Activated CD4-positive, alpha-beta T cell treated with anti-CD3 and anti-CD28 coated beads for 36 hours (primary cell): ENCODE data around the gene APCDD1. TPM values are rescaled to one million over a fixed set of nuclear protein-coding genes. Genes with fewer than 3 reads are reported as not detected.

Experiments used
- ATAC-seq: fragments of 200-7000 bp; cut with Tn5 transposase; one replicate; pipeline ENCODE4 v1.10.0; 2021; ENCODE audit warnings: mild to moderate bottlenecking, moderate library complexity
- CTCF ChIA-PET: fragments of 350-600 bp; sonication (Branson Sonifier 250); formaldehyde crosslinking; loops from one replicate; lab custom pipeline; 2021; ENCODE audit warnings: antibody characterized with exemption; lab: Charles Lee
- POLR2A ChIA-PET: fragments of 350-600 bp; sonication (Branson Sonifier 250); formaldehyde crosslinking; loops from one replicate; lab custom pipeline; 2021; ENCODE audit warnings: antibody characterized with exemption, inconsistent platforms; lab: Charles Lee
- DNase-seq: peaks from one replicate; pipeline ENCODE4 v3.0.0-alpha.2; 2020
- H3K27ac Mint-ChIP-seq: one replicate; pipeline ENCODE4 v1.8.0; 2021; ENCODE audit warnings: mixed read lengths
- H3K27me3 Mint-ChIP-seq: one replicate; pipeline ENCODE4 v1.8.0; 2021; ENCODE audit warnings: mixed read lengths
- H3K36me3 Mint-ChIP-seq: one replicate; pipeline ENCODE4 v1.8.0; 2021; ENCODE audit warnings: low read depth, mixed read lengths
- H3K4me1 Mint-ChIP-seq: one replicate; pipeline ENCODE4 v1.8.0; 2021; ENCODE audit warnings: mixed read lengths
- H3K4me3 Mint-ChIP-seq: one replicate; pipeline ENCODE4 v1.8.0; 2021; ENCODE audit warnings: mild to moderate bottlenecking, moderate library complexity, mixed read lengths
- H3K9me3 Mint-ChIP-seq: one replicate; pipeline ENCODE4 v1.8.0; 2021; ENCODE audit warnings: low read depth, mixed read lengths
- intact Hi-C, 2 experiments: fragments of 100-400 bp; cut with DNase I in 1 of 2; cut with micrococcal nuclease in 1 of 2; formaldehyde crosslinking; loops; one replicate each; pipeline versions ENCODE4 v1.14.2 to v1.15.1; 2022 to 2024; cut with DNase I, micrococcal nuclease
- total RNA-seq, 2 experiments: library from RNA; stranded (reverse); gene quantifications; one replicate each; pipeline ENCODE4 v1.2.3, GENCODE V29; 2021

APCDD1 gene
- total RNA-seq, 2 experiments from 2014 or later = not detected

GRCh38 chr18:10417191-10417590 lies 37.2 kb upstream of the APCDD1 start:
- H3K27ac Mint-ChIP-seq = no peak overlapping the region
- no peak for DNase-seq
- H3K4me1 Mint-ChIP-seq = no peaks in the 10 kb centered on the region
- POLR2A ChIA-PET = no interaction called here
- no peak for ATAC-seq
- CTCF ChIA-PET = interaction anchor here (0.6 kb wide), 1 partner anchor 21 kb away, joined by 4 read pairs; no protein-coding TSS in a partner anchor
- no peaks in the 10 kb centered on the region for H3K36me3 Mint-ChIP-seq
- H3K9me3 Mint-ChIP-seq = no peaks in the 10 kb centered on the region
- no peak overlapping the region for H3K4me3 Mint-ChIP-seq
- intact Hi-C loops = no loop called here
- peaks cover 5% of the 10 kb centered on the region for H3K27me3 Mint-ChIP-seq

GRCh38 chr18:10417664-10418063 lies 36.8 kb upstream of the APCDD1 start:
- Mint-ChIP-seq H3K9me3 (no peaks in the 10 kb centered on the region), H3K27ac (no peak overlapping the region), H3K27me3 (peaks cover 5% of the 10 kb centered on the region), H3K4me1 (no peaks in the 10 kb centered on the region), H3K36me3 (no peaks in the 10 kb centered on the region), H3K4me3 (no peak overlapping the region)
- POLR2A ChIA-PET = no interaction called here
- ATAC-seq (no peak), DNase-seq (no peak)
- CTCF ChIA-PET = interaction anchor here (0.6 kb wide), 1 partner anchor 21 kb away, joined by 4 read pairs; no protein-coding TSS in a partner anchor
- intact Hi-C loops = no loop called here

GRCh38 chr18:10418836-10419235 lies 35.6 kb upstream of the APCDD1 start:
- Mint-ChIP-seq H3K36me3 (no peaks in the 10 kb centered on the region), H3K27ac (no peak overlapping the region), H3K4me1 (no peaks in the 10 kb centered on the region), H3K27me3 (peaks cover 5% of the 10 kb centered on the region), H3K9me3 (no peaks in the 10 kb centered on the region), H3K4me3 (no peak overlapping the region)
- ChIA-PET CTCF (no interaction called here), POLR2A (interaction anchor here (0.5 kb wide), 1 partner anchor 129 kb away, joined by 6 read pairs; no protein-coding TSS in a partner anchor)
- intact Hi-C loops = no loop called here
- DNase-seq (no peak), ATAC-seq (no peak)

DNA sequence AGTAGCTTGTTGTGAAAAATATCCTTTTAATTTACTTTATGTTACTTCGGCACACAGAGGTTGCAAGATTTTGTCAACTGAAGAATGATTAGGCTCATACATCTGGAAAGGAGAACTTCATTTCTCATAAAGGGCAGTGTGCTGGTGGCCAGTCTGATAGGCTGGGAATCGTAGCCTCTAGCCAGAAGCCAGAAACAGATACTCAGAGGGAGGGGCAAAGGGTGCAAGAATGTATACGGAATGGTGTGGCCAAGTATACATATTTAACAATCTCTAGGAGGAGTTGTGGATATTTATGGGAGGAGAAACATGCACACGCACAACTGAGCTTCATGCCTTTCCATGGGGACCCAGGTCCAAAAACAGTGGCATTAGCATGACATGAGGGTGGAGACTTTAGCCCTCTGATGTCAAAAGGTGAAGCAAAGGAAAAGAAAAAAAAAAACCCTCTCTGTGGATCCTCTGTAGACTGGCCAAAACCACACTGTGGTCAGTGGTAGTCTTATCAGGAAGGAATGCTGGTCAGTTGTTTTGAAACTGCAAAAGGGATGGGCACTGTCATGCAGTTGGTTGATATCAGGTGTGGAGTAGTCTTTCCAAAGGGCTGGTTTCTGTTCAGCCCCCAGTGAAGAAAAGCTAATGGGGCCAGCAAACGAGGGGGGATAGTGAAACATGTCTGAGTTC lies 34.9 kb upstream of the APCDD1 start:
- ATAC-seq = no peak
- no peaks in the 10 kb centered on the region for H3K4me1 Mint-ChIP-seq
- ChIA-PET POLR2A (no interaction called here), CTCF (no interaction called here)
- intact Hi-C loops = no loop called here
- H3K36me3 Mint-ChIP-seq = no peaks in the 10 kb centered on the region
- no peak overlapping the region for H3K27ac Mint-ChIP-seq
- H3K27me3 Mint-ChIP-seq = peaks cover 6% of the 10 kb centered on the region
- no peak for DNase-seq
- H3K4me3 Mint-ChIP-seq = no peak overlapping the region
- no peaks in the 10 kb centered on the region for H3K9me3 Mint-ChIP-seq

DNA sequence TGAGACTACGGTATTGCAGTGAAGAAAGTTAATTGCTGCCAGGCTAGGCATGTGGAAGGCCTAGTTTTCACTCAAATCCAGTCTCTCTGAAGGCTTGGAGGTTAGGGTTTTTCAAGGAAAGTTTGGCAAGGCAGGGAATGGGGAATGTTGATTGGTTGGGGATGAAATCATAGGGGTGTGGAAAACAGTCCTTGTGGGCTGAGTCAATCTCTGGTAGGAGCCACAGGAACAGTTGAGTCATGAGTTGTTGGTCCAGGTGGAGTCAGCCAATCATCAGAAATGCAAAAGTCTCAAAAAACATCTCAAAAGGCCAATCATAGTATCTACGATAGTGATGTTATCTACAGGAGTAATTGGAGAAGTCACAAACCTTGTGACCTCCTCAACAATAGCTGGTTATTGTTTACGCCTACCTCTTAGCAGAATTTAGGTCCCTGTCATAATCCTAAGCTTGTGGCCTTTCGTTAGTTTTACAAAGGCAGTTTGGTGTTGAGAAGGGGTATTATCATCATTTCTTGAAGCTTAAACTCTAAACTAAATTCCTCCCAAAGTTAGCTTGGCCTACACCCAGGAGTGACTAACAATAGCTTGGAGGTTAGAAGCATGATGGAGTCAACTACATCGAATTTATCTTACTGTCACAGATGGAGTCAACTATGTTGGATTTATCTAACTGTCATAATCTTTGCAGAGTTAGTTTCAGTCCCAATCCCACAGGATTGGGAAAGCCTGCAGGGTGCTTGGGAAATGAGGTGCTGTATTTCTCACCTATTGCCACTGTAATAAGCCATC lies 33.7 kb upstream of the APCDD1 start:
- intact Hi-C loops = no loop called here
- Mint-ChIP-seq H3K27me3 (peaks cover 6% of the 10 kb centered on the region), H3K4me1 (no peaks in the 10 kb centered on the region), H3K27ac (no peak overlapping the region), H3K36me3 (no peaks in the 10 kb centered on the region), H3K4me3 (no peak overlapping the region), H3K9me3 (no peaks in the 10 kb centered on the region)
- ChIA-PET POLR2A (interaction anchor here (0.6 kb wide), 1 partner anchor 112 kb away, joined by 3 read pairs; no protein-coding TSS in a partner anchor), CTCF (no interaction called here)
- DNase-seq (no peak), ATAC-seq (no peak)

DNA sequence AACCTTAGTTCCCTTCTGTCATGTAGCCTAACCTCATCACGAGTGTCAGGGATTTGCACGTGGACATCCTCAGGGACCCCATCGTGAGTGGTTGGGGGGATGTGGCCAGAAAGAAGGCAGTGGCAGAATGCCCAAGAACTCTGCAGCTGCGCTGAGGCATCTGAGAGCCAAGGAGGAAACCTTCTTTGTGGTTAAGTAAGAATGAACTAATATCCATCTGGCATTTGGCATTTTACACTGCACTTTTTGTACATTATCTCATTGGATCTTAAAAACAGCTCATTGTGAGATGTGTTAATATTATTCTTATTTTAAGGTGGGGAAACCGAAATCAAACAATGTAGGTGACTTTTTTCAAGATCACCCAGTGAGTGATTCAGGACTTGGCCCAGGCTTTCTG lies 32.6 kb upstream of the APCDD1 start:
- ATAC-seq (no peak), DNase-seq (no peak)
- Mint-ChIP-seq H3K27ac (no peak overlapping the region), H3K36me3 (no peaks in the 10 kb centered on the region), H3K4me3 (no peak overlapping the region), H3K9me3 (no peaks in the 10 kb centered on the region), H3K4me1 (no peaks in the 10 kb centered on the region), H3K27me3 (peaks cover 6% of the 10 kb centered on the region)
- POLR2A ChIA-PET = no interaction called here
- intact Hi-C loops = no loop called here
- CTCF ChIA-PET = no interaction called here

- ATAC-seq = no peak
These were observed 31.7 kb upstream of the APCDD1 start for GRCh38 chr18:10422731-10423130.

DNA sequence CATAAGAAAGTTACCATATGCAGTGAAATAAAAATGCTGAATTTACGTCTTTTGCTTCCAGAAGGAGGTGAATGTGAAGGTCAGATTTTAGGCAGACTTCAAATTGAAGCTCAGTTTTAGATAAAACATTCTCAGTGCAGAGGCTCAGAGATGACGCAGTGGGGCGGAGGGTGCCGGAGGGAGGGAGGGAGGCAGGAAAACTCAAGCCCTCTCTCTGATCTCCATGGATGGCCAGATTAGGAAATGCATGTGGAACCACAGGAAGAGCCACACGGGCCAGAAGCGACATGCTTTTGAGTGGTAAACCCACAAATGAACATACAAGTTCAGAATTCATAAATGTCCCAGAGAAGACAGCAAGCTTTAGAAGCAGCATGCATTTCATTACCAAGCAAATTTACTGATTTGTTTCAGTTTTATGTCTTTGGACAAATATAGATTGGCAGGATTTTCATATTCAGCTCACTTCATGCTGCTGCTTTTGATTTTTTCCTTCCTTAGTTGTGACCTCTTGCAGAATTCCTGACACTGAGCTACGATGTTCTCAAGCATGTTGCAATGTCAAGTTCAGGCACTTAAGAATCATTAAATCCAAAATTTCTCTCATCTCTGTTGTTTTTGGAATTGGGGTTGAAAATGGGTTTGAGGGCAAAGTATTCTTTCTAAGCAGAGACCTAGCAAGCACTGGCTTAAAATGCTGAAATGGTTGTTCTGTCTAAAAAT lies 29.7 kb upstream of the APCDD1 start:
- Mint-ChIP-seq H3K4me3 (no peak overlapping the region), H3K27me3 (peaks cover 6% of the 10 kb centered on the region), H3K27ac (no peak overlapping the region), H3K36me3 (no peaks in the 10 kb centered on the region), H3K4me1 (no peaks in the 10 kb centered on the region), H3K9me3 (no peaks in the 10 kb centered on the region)
- POLR2A ChIA-PET = no interaction called here
- DNase-seq (no peak), ATAC-seq (no peak)
- intact Hi-C loops = loop anchor here in 1 of 2 experiments (1.0 kb wide), 1 partner anchor 49 kb away; no protein-coding TSS in a partner anchor
- CTCF ChIA-PET = no interaction called here

More at GRCh38 chr18:10422731-10423130, 31.7 kb upstream of the APCDD1 start:
- Mint-ChIP-seq H3K36me3 (no peaks in the 10 kb centered on the region), H3K4me3 (no peak overlapping the region), H3K4me1 (no peaks in the 10 kb centered on the region), H3K27me3 (peaks cover 6% of the 10 kb centered on the region), H3K27ac (no peak overlapping the region), H3K9me3 (no peaks in the 10 kb centered on the region)
- POLR2A ChIA-PET = no interaction called here
- intact Hi-C loops = no loop called here
- CTCF ChIA-PET = no interaction called here
- DNase-seq = no peak

DNA sequence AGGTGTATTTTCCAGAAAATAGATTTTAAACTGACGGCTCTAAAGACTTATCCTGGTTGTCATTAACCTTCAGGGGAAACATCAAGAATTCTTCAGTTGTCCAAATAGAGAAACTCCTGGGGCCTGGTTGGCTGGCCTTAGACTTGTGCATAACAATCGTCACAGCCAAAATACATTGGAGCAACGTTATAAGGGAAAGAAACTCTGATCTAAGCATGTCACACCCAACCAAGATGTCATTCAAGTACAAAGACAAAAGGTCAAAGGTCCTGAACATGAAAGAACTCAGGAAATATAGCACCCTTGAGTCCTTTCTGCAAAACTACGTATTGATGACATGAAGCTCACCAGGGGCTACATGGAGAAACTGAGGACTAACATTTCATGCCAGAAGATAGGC lies 23.8 kb upstream of the APCDD1 start:
- H3K36me3 Mint-ChIP-seq = no peaks in the 10 kb centered on the region
- H3K4me1 Mint-ChIP-seq = no peaks in the 10 kb centered on the region
- no peak for DNase-seq
- intact Hi-C loops = no loop called here
- H3K27me3 Mint-ChIP-seq = peaks cover 2% of the 10 kb centered on the region
- POLR2A ChIA-PET = no interaction called here
- no peaks in the 10 kb centered on the region for H3K9me3 Mint-ChIP-seq
- no peak for ATAC-seq
- H3K27ac Mint-ChIP-seq = no peak overlapping the region
- no peak overlapping the region for H3K4me3 Mint-ChIP-seq
- CTCF ChIA-PET = no interaction called here

- ATAC-seq (no peak), DNase-seq (no peak)
- no peaks in the 10 kb centered on the region for H3K36me3 Mint-ChIP-seq
- no peaks in the 10 kb centered on the region for H3K4me1 Mint-ChIP-seq
- ChIA-PET CTCF (no interaction called here), POLR2A (no interaction called here)
- H3K27ac Mint-ChIP-seq = no peak overlapping the region
- intact Hi-C loops = no loop called here
- H3K9me3 Mint-ChIP-seq = no peaks in the 10 kb centered on the region
- no peaks in the 10 kb centered on the region for H3K27me3 Mint-ChIP-seq
- H3K4me3 Mint-ChIP-seq = no peak overlapping the region
These were observed 22.8 kb upstream of the APCDD1 start for GRCh38 chr18:10431680-10432079.

GRCh38 chr18:10432781-10433180 lies 21.7 kb upstream of the APCDD1 start:
- Mint-ChIP-seq H3K9me3 (no peaks in the 10 kb centered on the region), H3K27ac (no peak overlapping the region), H3K36me3 (no peaks in the 10 kb centered on the region), H3K27me3 (no peaks in the 10 kb centered on the region), H3K4me1 (no peaks in the 10 kb centered on the region), H3K4me3 (no peak overlapping the region)
- ChIA-PET CTCF (interaction anchor here (0.6 kb wide), 1 partner anchor 333 kb away, joined by 3 read pairs; no protein-coding TSS in a partner anchor), POLR2A (no interaction called here)
- DNase-seq (no peak), ATAC-seq (no peak)
- intact Hi-C loops = no loop called here
